Measurements from ENCODE around the gene WDR37.

The WDR37 gene

DNA sequence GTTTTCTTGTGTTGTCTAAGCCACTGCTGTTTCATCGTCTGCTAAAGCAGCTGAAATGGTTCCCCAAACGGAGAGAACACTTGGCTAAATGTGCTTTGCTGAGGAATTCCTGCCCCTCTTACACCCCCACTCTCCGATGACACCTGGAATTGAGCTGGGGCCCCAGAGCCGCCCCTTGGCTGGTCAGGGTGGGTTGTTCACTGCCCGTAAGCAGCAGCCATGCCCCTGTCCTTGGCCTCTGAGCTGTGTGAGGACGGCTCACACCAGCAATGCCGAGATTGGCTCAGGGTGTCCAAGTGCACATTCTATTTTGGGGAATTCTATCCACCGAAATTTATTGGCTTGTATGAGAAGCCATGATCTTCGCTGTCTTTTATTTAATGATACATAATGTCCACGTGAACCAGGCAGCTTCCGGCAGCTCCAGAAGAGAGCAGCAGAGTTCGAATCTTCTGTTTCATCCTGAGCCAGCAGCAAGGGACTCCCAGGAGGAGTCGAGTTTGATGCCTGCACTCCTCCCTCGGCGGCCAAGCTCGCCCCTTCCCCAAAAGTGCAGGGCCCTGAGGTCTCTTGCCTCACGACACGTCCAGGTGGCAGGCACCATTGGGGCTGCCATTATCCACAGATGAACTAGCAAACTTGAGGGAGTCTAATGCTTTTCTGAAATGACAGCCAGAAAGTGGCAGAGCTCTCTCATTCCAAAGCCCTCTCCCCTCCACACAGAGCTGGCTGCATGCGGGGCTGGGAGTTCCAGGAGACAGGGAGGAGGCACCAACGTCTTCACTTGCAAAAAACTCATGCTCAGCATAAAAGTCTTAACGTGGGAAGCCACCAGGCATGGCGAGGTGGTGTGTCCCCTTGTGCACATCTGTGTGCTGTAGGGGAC lies 114.0 kb downstream of the WDR37 start:
- no peak for DNase-seq (ENCODE audit: low spot score)

DNA sequence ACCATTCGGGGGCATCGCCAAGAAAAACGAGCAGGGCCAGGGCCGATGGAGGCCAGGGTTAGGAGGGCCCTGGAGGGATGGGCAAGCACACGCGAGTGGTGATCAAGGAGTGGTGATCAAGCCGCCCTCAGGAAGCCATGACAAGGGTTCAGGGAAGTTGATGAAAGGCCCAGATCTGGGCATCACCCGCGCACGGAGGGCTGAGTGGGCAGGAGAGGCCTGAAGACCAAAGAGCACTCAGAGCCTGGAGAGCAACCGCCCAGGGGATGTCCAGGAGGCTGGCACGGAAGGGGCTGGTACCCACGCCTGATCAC lies 114.6 kb downstream of the WDR37 start:
- DNase-seq (ENCODE audit: low spot score), result no peak

DNA sequence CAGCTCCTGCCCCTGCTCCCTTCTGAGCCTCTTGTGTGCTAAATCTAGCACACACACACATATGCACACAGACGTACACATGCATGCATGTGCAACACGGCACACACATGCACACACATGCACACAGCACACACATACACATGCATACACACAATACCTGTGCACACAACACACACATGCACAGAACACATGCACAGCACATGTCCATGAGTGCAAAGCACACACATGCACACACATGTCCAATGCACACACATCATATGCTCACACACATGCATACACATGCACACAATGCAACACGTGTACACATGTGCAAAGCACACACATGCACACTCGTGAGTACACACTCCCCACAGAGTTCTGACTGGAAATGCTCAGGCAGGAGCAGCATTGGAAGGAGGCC lies 115.0 kb downstream of the WDR37 start:
- DNase-seq (ENCODE audit: low spot score), result no peak

DNA sequence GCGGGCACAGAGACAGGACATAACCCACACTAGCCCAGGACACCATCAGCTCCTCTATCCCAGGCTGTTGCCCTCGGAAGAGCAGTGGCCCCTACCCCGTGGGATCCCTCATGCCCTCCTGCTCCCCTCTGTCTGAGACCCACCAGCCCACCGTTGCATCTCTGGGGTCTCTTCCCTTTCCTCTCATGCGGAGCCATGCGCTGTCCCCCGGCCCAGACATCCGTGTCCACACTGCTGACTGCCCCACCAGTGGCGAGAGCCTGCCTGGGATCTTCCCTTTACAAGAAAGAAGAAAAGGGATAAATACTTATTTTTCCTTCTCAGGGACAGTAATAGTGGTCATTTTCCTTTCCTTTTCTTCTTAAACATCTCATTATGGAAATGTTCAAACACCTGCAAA lies 115.4 kb downstream of the WDR37 start:
- no peak for DNase-seq (ENCODE audit: low spot score)

DNA sequence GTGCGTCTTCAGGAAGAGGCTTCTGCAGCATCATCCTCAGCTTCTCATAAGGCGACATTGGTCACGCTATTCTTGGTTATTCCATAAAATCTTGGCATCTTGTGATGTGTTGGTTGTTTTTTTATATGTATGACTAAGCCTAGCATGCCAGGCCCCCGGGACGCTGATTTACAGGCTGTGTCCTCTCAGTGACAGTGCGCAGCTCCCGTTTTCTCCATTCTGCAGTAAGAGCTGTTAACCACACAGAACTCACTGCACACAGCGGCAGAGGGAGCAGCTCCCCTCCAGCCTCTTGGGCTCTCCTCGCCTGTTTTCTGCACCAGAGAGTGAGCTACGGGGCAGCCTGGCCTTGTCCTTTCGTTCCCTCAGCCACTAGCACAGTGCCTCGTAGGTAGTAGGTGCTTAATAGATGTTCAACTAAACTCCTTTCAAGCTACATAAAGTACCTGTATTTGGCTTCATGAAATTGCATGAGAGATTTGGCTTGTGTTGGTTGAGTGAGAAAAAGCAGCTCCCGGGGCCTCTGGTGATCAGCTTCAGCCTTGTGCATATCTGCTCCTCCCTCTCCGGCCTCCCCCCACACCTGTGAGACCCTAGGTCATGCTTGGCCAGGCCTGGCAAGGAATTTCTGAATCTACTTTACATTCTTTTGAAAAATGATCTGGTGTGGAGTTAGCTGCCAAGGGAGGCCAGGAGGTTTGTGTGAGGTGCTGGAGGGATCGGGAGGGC lies 116.2 kb downstream of the WDR37 start:
- DNase-seq (ENCODE audit: low spot score), result no peak

DNA sequence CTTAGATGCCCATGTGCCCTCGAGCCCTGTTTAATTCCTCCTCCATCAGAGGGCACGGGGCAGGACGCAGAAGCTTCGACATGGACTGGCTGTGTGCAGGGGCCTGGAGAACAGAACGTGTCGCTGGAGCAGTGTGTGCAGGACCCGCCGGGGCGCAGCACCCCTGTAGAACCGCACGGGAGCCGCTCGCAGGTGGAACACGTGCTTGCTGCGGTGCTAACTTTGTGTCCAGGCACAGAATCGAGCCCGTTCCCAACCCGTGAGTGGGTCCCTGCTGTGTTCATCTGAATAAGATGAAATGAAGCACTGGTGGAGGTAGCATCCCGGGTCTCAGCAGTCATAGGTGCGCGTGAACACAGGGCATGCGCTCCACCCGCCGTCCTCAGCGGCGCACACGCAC lies 116.9 kb downstream of the WDR37 start:
- no peak for DNase-seq (ENCODE audit: low spot score)

DNA sequence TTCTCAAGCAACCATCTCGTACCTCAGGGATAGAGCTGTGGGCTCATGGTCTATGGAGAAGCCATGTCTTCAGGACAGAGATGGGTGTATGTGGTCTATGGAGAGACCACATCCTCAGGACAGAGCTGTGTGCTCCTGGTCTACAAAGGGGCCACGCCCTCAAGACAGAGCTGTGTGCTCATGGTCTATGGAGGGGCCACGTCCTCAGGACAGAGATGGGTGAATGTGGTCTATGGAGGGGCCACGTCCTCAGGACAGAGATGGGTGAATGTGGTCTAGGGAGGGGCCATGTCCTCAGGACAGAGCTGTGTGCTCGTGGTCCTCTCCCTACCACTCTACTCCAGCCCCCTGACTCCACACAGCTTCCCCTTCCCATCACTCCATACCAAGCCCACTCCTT lies 117.8 kb downstream of the WDR37 start:
- DNase-seq (ENCODE audit: low spot score), result no peak

DNA sequence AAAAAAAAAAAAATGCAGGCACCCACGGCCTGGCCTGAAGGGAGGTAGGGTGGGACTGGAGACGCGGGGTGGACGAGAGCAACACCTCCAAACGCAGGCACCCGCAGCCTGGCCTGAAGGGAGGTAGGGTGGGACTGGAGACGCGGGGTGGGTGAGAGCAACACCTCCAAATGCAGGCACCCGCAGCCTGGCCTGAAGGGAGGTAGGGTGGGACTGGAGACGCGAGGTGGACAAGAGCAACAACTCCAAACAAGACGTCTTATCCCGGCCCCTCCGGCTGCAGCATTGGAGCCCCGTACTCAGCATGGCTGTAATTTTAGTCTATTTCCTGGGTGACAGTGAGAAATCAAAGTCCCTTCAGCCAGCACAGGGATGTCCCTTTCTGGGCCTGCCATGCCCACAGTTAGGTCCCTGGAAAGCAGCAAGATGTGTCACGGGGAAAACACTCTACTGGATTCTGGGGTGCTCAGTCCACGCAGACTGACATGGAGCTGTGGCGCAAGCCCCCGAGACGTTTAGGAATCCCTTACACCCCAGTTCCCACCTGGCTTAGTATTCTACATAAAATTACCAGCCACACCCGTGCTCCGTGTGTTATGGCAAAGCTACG lies 119.9 kb downstream of the WDR37 start:
- DNase-seq (ENCODE audit: low spot score), result peak; percentile 33

DNA sequence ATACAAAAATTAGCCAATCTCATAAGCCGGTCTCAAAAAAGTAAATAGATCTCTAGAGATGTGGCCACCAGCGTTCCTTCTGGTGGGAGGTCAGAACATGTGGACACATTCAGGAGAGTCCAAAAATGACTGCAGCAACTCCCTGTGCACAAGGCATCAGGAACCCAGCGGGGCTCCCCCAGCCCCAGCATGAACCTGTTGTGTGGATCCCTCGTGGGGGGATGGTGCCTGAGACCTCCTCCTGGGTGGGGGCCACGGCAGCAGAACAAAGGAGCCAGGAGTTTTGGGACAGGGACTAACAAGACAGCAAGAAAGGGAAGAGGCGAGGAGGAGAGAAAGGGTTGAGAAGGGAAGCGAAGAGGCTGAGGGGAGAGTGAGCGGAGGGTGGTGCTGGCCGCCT lies 121.8 kb downstream of the WDR37 start:
- DNase-seq (ENCODE audit: low spot score), result peak; percentile 28

DNA sequence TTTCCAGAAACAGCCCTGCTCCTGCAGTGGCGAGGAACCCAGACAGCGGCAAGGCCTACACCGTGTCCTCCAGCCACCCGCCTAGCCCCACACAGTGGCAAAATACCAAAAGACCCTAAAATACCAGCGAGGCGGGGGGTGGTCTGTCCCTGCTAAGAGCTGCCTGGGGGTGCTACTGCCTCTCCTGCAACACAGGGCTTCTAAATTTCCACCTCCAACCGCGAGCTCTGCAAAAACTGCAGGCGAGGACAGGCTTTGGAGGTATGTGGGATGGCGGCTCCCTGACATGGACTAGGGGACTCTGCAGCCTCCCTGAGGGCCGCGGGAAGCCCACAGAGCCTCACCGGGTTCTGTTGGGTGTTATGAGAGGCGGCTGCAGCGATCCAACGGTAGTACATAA lies 122.3 kb downstream of the WDR37 start:
- DNase-seq (ENCODE audit: low spot score), result peak; percentile 18

DNA sequence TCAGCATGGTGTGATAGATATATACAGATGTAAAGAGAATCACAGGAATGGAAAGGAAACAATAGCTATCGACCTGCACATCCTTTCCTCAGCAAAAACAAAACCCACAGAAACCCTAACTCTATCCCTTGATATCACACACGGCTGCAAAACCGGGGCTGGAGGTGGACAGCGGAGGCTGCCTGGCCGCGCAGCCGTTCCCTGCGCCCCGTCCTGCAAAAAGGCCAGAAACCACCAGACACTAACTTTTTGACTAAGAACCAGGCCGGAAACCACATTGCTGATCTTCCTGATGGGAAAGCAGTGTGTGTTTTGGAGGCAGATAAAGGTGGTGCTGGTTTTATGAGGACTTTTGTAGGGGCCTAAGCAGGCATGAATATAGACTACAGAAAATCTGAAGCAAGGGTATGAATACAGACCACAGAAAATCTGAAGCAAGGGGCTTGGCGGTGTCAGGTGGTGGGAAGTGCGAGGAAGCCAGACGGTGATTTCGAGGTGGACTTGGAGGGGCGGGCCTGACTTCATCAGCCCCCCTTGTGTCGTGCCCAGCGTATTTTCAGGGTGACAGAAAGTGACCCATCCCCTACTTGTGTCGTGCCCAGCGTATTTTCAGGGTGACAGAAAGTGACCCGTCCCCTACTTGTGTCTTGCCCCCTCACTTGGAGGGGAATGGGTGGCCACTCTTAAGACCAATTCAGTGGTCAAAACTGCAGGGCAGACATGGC lies 123.3 kb downstream of the WDR37 start:
- peak; percentile 18 for DNase-seq (ENCODE audit: low spot score)

DNA sequence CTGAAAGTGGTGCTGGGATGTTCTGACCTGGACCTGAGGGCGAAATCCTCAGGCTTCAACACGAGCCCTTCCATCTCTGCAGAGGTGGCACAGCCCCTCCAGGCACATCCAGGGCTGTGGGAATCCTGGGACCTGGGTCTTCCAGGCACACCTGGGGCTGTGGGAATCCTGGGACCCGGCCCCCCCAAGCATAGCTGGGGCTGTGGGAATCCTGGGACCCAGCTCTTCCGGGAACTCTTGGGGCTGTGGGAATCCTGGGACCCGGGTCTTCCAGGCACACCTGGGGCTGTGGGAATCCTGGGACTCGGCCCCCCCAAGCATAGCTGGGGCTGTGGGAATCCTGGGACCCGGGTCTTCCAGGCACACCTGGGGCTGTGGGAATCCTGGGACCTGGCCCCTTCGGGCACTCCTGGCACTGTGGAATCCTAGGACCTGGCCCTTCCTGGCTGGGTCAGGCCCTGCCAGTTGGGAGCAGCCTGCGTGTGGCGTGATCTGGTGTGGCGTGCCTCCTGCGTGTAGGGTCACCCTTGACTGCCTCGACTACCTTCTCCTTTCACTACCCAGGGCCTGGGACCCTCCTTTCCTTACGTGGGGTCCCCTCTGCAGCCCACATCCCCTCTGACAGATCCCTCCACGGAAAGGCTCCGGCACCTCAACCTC lies 124.0 kb downstream of the WDR37 start:
- peak; percentile 11 for DNase-seq (ENCODE audit: low spot score)

DNA sequence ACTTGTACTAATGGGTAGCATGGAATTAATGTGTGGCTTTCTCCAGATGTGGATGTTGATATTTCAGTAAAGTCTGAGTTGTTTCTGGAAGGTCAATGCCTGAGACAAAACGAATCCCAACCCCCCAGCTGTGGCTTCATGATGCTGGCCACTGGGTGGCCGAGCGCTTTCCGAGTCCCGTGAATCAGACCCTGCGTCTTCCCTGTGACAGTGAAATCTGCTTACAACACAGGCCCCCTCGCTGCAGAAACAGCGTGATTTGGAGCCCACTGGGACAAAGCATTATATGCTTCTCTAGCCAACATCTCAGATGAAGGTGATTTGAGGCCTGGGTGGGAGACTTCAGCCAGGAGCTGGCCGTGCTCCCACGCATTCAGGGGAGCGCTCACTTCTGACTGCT lies 124.7 kb downstream of the WDR37 start:
- no peak for DNase-seq (ENCODE audit: low spot score)

All from left forelimb (tissue), 1 donor.